ENCODE data around the gene PIP5K1C.

The PIP5K1C gene

DNA sequence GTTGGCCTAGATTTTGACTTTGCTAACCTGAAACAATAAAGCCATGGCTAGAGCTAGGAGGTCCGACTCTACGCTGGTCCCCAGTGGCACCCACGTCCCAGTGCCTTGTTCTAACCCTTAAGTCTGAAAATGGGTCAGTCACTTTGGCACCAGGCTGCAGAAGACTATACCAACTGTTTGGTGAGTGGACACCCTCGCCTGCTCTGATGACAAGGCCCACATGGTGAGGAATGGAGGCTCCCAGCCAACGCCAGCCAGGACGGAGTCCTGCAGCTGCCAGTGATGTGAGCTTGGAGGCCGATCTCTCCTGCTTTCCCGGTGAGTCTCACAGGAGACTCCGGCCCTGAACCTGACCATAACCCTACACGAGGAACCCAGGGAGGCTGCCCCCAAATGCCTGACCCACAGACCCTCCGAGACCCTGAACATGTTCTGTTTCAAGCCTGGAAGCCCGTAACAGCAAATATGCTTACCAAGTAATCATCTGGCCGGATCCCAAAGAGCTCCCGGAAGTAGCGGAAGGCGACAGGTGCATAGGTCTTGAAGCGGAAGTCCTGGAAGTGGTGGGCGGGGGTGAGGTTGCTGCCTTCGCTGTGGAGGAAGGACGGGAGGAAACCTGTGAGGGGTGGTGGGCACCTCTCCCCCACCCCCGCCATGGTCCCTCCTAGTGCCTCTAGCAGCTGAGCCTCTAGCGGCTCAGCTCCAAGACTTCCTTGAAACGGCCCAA lies 39.6 kb downstream of the PIP5K1C start:
- Histone ChIP-seq H3K4me3 (ENCODE audit: low read depth in 1 of 2, low read length in 2 of 2) (no peak overlapping the region), H3K27ac (ENCODE audit: low read length) (no peak overlapping the region), H3K36me3 (ENCODE audit: insufficient read depth, low read length) (peaks cover 80% of the 10 kb centered on the region), H3K4me2 (ENCODE audit: insufficient read depth, low read length) (no peak overlapping the region), H3K4me1 (ENCODE audit: insufficient read depth, low read length) (no peaks in the 10 kb centered on the region), H3K9me3 (ENCODE audit: insufficient read depth, low read length, severe bottlenecking) (no peaks in the 10 kb centered on the region), H3K27me3 (ENCODE audit: insufficient read depth, low read length, poor library complexity) (no peaks in the 10 kb centered on the region), H4K20me1 (ENCODE audit: insufficient read depth, low read length) (peaks cover 8% of the 10 kb centered on the region; the same call in 1 of the 2 replicates), H2AFZ (ENCODE audit: low read depth, low read length) (no peak overlapping the region), H3K79me2 (ENCODE audit: insufficient read depth, low read length) (no peaks in the 10 kb centered on the region), H3K9ac (ENCODE audit: low read depth, low read length) (no peak overlapping the region)
- ATAC-seq (ENCODE audit: insufficient read depth, low read depth) (no peak), DNase-seq (no peak)
- TF ChIP-seq, protein P1, sequence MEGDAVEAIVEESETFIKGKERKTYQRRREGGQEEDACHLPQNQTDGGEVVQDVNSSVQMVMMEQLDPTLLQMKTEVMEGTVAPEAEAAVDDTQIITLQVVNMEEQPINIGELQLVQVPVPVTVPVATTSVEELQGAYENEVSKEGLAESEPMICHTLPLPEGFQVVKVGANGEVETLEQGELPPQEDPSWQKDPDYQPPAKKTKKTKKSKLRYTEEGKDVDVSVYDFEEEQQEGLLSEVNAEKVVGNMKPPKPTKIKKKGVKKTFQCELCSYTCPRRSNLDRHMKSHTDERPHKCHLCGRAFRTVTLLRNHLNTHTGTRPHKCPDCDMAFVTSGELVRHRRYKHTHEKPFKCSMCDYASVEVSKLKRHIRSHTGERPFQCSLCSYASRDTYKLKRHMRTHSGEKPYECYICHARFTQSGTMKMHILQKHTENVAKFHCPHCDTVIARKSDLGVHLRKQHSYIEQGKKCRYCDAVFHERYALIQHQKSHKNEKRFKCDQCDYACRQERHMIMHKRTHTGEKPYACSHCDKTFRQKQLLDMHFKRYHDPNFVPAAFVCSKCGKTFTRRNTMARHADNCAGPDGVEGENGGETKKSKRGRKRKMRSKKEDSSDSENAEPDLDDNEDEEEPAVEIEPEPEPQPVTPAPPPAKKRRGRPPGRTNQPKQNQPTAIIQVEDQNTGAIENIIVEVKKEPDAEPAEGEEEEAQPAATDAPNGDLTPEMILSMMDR (IDR thresholded peaks at IDR 0.05; ENCODE audit: borderline replicate concordance, extremely low read depth, low read length, poor library complexity, severe bottlenecking), result no peak
- no peak for TF ChIP-seq EZH2 (IDR thresholded peaks at IDR 0.05; ENCODE audit: borderline replicate concordance, low read depth, low read length, severe bottlenecking)

- H3K36me3 ChIP-seq (ENCODE audit: insufficient read depth, low read length), result peaks cover 78% of the 10 kb centered on the region
- ATAC-seq (ENCODE audit: insufficient read depth, low read depth), result no peak
- H3K27ac ChIP-seq (ENCODE audit: low read length), result no peak overlapping the region
Measured at GRCh38 chr19:3659746-3660112, 40.5 kb downstream of the PIP5K1C start.

GRCh38 chr19:3658870-3659745 lies 41.2 kb downstream of the PIP5K1C start:
- Histone ChIP-seq H3K9me3 (ENCODE audit: insufficient read depth, low read length, severe bottlenecking) (no peaks in the 10 kb centered on the region), H4K20me1 (ENCODE audit: insufficient read depth, low read length) (no peaks in the 10 kb centered on the region), H3K4me2 (ENCODE audit: insufficient read depth, low read length) (no peak overlapping the region), H3K27me3 (ENCODE audit: insufficient read depth, low read length, poor library complexity) (no peaks in the 10 kb centered on the region), H2AFZ (ENCODE audit: low read depth, low read length) (no peak overlapping the region), H3K9ac (ENCODE audit: low read depth, low read length) (no peak overlapping the region), H3K79me2 (ENCODE audit: insufficient read depth, low read length) (no peaks in the 10 kb centered on the region), H3K27ac (ENCODE audit: low read length) (no peak overlapping the region), H3K4me3 (ENCODE audit: low read depth in 1 of 2, low read length in 2 of 2) (no peak overlapping the region), H3K4me1 (ENCODE audit: insufficient read depth, low read length) (no peaks in the 10 kb centered on the region), H3K36me3 (ENCODE audit: insufficient read depth, low read length) (peaks cover 74% of the 10 kb centered on the region)
- TF ChIP-seq, protein P1 (IDR thresholded peaks at IDR 0.05; ENCODE audit: borderline replicate concordance, extremely low read depth, low read length, poor library complexity, severe bottlenecking), result no peak
- TF ChIP-seq EZH2 (IDR thresholded peaks at IDR 0.05; ENCODE audit: borderline replicate concordance, low read depth, low read length, severe bottlenecking), result no peak
- DNase-seq (no peak), ATAC-seq (ENCODE audit: insufficient read depth, low read depth) (no peak)

More at GRCh38 chr19:3659746-3660112, 40.5 kb downstream of the PIP5K1C start:
- no peaks in the 10 kb centered on the region for H3K9me3 ChIP-seq (ENCODE audit: insufficient read depth, low read length, severe bottlenecking)
- no peak for TF ChIP-seq EZH2 (IDR thresholded peaks at IDR 0.05; ENCODE audit: borderline replicate concordance, low read depth, low read length, severe bottlenecking)
- TF ChIP-seq, protein P1 (IDR thresholded peaks at IDR 0.05; ENCODE audit: borderline replicate concordance, extremely low read depth, low read length, poor library complexity, severe bottlenecking), result no peak
- H3K27me3 ChIP-seq (ENCODE audit: insufficient read depth, low read length, poor library complexity), result no peaks in the 10 kb centered on the region
- DNase-seq, result no peak
- no peaks in the 10 kb centered on the region for H3K4me1 ChIP-seq (ENCODE audit: insufficient read depth, low read length)
- H3K4me2 ChIP-seq (ENCODE audit: insufficient read depth, low read length), result no peak overlapping the region
- H3K9ac ChIP-seq (ENCODE audit: low read depth, low read length), result no peak overlapping the region
- 0 out of 2 replicates have a peak, but pooled peaks cover 4% of the 10 kb centered on the region for H4K20me1 ChIP-seq (ENCODE audit: insufficient read depth, low read length)
- H2AFZ ChIP-seq (ENCODE audit: low read depth, low read length), result no peak overlapping the region
- no peak overlapping the region for H3K4me3 ChIP-seq (ENCODE audit: low read depth in 1 of 2, low read length in 2 of 2)
- H3K79me2 ChIP-seq (ENCODE audit: insufficient read depth, low read length), result no peaks in the 10 kb centered on the region
